ENCODE measurements around the gene TRIM5. TPM values are rescaled to one million over a fixed set of nuclear protein-coding genes. Genes with fewer than 3 reads are reported as not detected.

Gene TRIM5
- total and polyA plus RNA-seq, 10 of the 15 experiments (the other 5 are each of a cell fraction or from before 2014, with no cell fraction given) = 20.0 to 59.7 (median 31.8) TPM

GRCh38 chr11:5690216-5690615 is 5.3 kb upstream of the TRIM5 start:
- H3K27me3 ChIP-seq (replicated peaks in 1 of 2; ENCODE audit: control insufficient read depth in 2 of 2, insufficient read depth in 2 of 2, low read length in 1 of 2) = no peaks in the 10 kb centered on the region
- ChIA-PET SMC1A (ENCODE audit: uncharacterized antibody, unreplicated experiment) (interaction anchor here (0.6 to 6.6 kb wide), 13 partner anchors 8 to 171 kb away, joined by 3 to 96 read pairs (median 6); partner anchors contain the start of gene TRIM6), POLR2A (interaction anchor here (1.4 to 6.1 kb wide), 4 partner anchors 10 to 64 kb away, joined by 4 to 58 read pairs (median 32); partner anchors contain the start of gene TRIM34), CTCF (interaction anchor here (0.8 to 3.3 kb wide), 9 partner anchors 11 to 120 kb away, joined by 3 to 25 read pairs (median 4); partner anchors contain the start of gene OR52N2), RAD21 (ENCODE audit: unreplicated experiment) (interaction anchor here (1.1 to 5.0 kb wide), 11 partner anchors 10 to 141 kb away, joined by 3 to 61 read pairs (median 5); partner anchors contain the start of genes OR52N2 and TRIM34)
- peak overlapping the region; percentile 100 for H3K9ac ChIP-seq (ENCODE audit: control insufficient read depth, insufficient read depth, low read length)
- H2AFZ ChIP-seq (ENCODE audit: control insufficient read depth, low read depth, low read length) = no peak overlapping the region; the same call in 1 of the 2 replicates
- H3K4me1 ChIP-seq (ENCODE audit: control insufficient read depth, insufficient read depth, low read length) = peaks cover 8% of the 10 kb centered on the region
- in situ Hi-C loops (cut with MboI) (loop anchor here (25.0 kb wide), 2 partner anchors 1822 to 1828 kb away; partner anchors contain the start of genes PPFIBP2 and STIM1), intact Hi-C loops (cut with micrococcal nuclease; ENCODE audit: unreplicated experiment) (loop anchor here (10.0 kb wide), 1 partner anchor 1055 kb away; no protein-coding TSS in a partner anchor)
- H3K27ac ChIP-seq (ENCODE audit: control insufficient read depth, insufficient read depth) = peak overlapping the region; percentile 100
- peak overlapping the region; percentile 80 for H3K4me2 ChIP-seq (ENCODE audit: control insufficient read depth, insufficient read depth)
- no peaks in the 10 kb centered on the region for H4K20me1 ChIP-seq (ENCODE audit: control insufficient read depth, insufficient read depth)
- DNase-seq (ENCODE audit: low read depth, low spot score) = no peak
- peaks cover 67% of the 10 kb centered on the region for H3K79me2 ChIP-seq (ENCODE audit: control insufficient read depth, insufficient read depth, low read length)
- FAIRE-seq = no peak
- peak overlapping the region; percentile 78 for H3K4me3 ChIP-seq
- no peaks in the 10 kb centered on the region for H3K9me3 ChIP-seq (replicated peaks; ENCODE audit: control insufficient read depth, insufficient read depth, low read length)
- BruUV-seq (replicated peaks) = no TSS peak
- peak; percentile 11 for ATAC-seq
- under 1% methylated on average over 5 of the region's 5 CpGs for WGBS (ENCODE audit: insufficient coverage, insufficient replicate concordance, low lambda C conversion rate, missing lambda C conversion rate)
- H3K36me3 ChIP-seq (ENCODE audit: control insufficient read depth in 2 of 2, insufficient read depth in 2 of 2, low read length in 1 of 2) = peaks cover 0 to 7% of the 10 kb centered on the region in 2 experiments; a peak in 1 of 4 replicates
- TF ChIP-seq ZNF687 (IDR thresholded peaks at IDR 0.05) (no peak), SIN3A (IDR thresholded peaks at IDR 0.05; ENCODE audit: low read depth, low read length) (0 out of 2 replicates have a peak, but pooled peaks have one; percentile 2), YY1 (IDR thresholded peaks at IDR 0.05; ENCODE audit: low read depth, low read length) (0 out of 2 replicates have a peak, but pooled peaks have one; percentile 38), TAF1 (IDR thresholded peaks at IDR 0.05; ENCODE audit: borderline replicate concordance, low read depth, low read length) (no peak), ZNF207 (IDR thresholded peaks at IDR 0.05; ENCODE audit: borderline replicate concordance) (no peak), KLF5 (IDR thresholded peaks at IDR 0.05; ENCODE audit: partially characterized antibody) (no peak), NRF1 (conservative IDR thresholded peaks at IDR 0.05; ENCODE audit: low read depth, low read length) (no peak), BMI1 (IDR thresholded peaks at IDR 0.05; ENCODE audit: borderline replicate concordance) (no peak), BCL3 (IDR thresholded peaks at IDR 0.05; ENCODE audit: borderline replicate concordance, insufficient read depth, low read depth, low read length, poor library complexity, severe bottlenecking) (no peak), SKIL (IDR thresholded peaks at IDR 0.05; ENCODE audit: low read depth, poor library complexity, severe bottlenecking) (peak; percentile 23), CEBPB (IDR thresholded peaks at IDR 0.05; ENCODE audit: borderline replicate concordance in 1 of 2, low read depth in 2 of 2, low read length in 2 of 2) (no peak)
